Breast epithelium (tissue), 4 donors: ENCODE measurements around the gene OS9. TPM values are rescaled to one million over a fixed set of nuclear protein-coding genes. Genes with fewer than 3 reads are reported as not detected.

Experiments used
- DNase-seq, 2 donors: peaks; one replicate each; pipeline ENCODE4 v3.0.0-alpha.2; 2019; ENCODE audit warnings: low spot score in 2 of 2
- H3K27ac ChIP-seq, 2 donors: fragments of 200-600 bp; sonication (generic) in 1 of 2; one replicate each; pipeline ENCODE4 v1.5.1; 2016 to 2019; ENCODE audit warnings: mild to moderate bottlenecking in 1 of 2
- H3K27me3 ChIP-seq, 2 donors: fragments of 200-600 bp; sonication (generic) in 1 of 2; one replicate each; pipeline versions ENCODE4 v1.5.1 to v1.6.0; 2017 to 2019; ENCODE audit warnings: control low read depth in 1 of 2, mild to moderate bottlenecking in 1 of 2
- H3K36me3 ChIP-seq: fragments of 200-600 bp; one replicate; pipeline ENCODE4 v1.5.1; 2019
- H3K4me1 ChIP-seq, 2 donors: fragments of 200-600 bp; sonication (generic); one replicate each; pipeline ENCODE4 v1.5.1; 2016 to 2019; ENCODE audit warnings: control low read depth in 1 of 2
- H3K4me3 ChIP-seq, 3 donors: fragments of 200-600 bp; sonication (generic); 1 replicate in 2 of 3; 2 replicates in 1 of 3; pipeline ENCODE4 v1.5.1; 2016 to 2019; ENCODE audit warnings: mild to moderate bottlenecking in 3 of 3, moderate library complexity in 2 of 3
- H3K9me3 ChIP-seq, 2 donors: fragments of 200-600 bp; sonication (generic) in 1 of 2; one replicate each; pipeline ENCODE4 v1.5.1; 2016 to 2019; ENCODE audit warnings: control low read depth in 1 of 2
- CTCF ChIP-seq, 3 donors: fragments of 450-650 bp; IDR thresholded peaks; one replicate each; pipeline ENCODE4 v1.5.1; 2016 to 2017; ENCODE audit warnings: antibody characterized with exemption in 3 of 3, mild to moderate bottlenecking in 3 of 3, moderate library complexity in 3 of 3
- POLR2A ChIP-seq: fragments of 450-650 bp; IDR thresholded peaks from one replicate; pipeline ENCODE4 v1.6.1; 2016; ENCODE audit warnings: antibody characterized with exemption, mild to moderate bottlenecking, moderate library complexity
- POLR2AphosphoS5 ChIP-seq, 3 donors: sonication (generic); formaldehyde crosslinking; IDR thresholded peaks; one replicate each; pipeline ENCODE4 v1.6.1; 2017; ENCODE audit warnings: antibody characterized with exemption in 3 of 3
- intact Hi-C: fragments of 100-400 bp; cut with DNase I; formaldehyde crosslinking; loops from one replicate; pipeline ENCODE4 v1.15.1; 2023; ENCODE audit warnings: low total_unique reads
- total RNA-seq, 3 donors: library from RNA; depleted of rRNA; stranded (reverse); fragments of >200 nt; gene quantifications; one replicate each; pipeline ENCODE4 v1.1.0, GENCODE V29; 2016

OS9 gene
- total RNA-seq, 3 donors from 2014 or later = 184 to 431 (median 213) TPM

GRCh38 chr12:57741844-57742738 lies 48.2 kb downstream of the OS9 start:
- Histone ChIP-seq H3K4me3 (peak overlapping the region in 2 of 3 donors; percentile 15 to 40), H3K27me3 (peaks cover 15 to 24% of the 10 kb centered on the region in 2 donors)
- intact Hi-C loops = no loop called here

GRCh38 chr12:57743769-57744168 lies 49.8 kb downstream of the OS9 start:
- no peak for DNase-seq
- H3K36me3 ChIP-seq = no peaks in the 10 kb centered on the region
- no peaks in the 10 kb centered on the region for H3K9me3 ChIP-seq
- peak overlapping the region in 1 of 3 donors; percentile 87 for H3K4me3 ChIP-seq
- peak overlapping the region in 1 of 2 donors; percentile 100 for H3K27ac ChIP-seq
- intact Hi-C loops = no loop called here
- H3K27me3 ChIP-seq = peaks cover 4 to 7% of the 10 kb centered on the region in 2 donors
- peaks cover 0 to 8% of the 10 kb centered on the region in 2 donors for H3K4me1 ChIP-seq
- TF ChIP-seq POLR2A (no peak), POLR2AphosphoS5 (IDR thresholded peaks at IDR 0.05) (no peak), CTCF (IDR thresholded peaks at IDR 0.05) (no peak)

More at GRCh38 chr12:57741844-57742738, 48.2 kb downstream of the OS9 start:
- H3K36me3 ChIP-seq = no peaks in the 10 kb centered on the region
- DNase-seq = no peak
- no peak for TF ChIP-seq POLR2A
- TF ChIP-seq CTCF (IDR thresholded peaks at IDR 0.05) = no peak
- TF ChIP-seq POLR2AphosphoS5 (IDR thresholded peaks at IDR 0.05) = no peak
- no peaks in the 10 kb centered on the region for H3K9me3 ChIP-seq
- no peak overlapping the region for H3K27ac ChIP-seq
- H3K4me1 ChIP-seq = peaks cover 5 to 13% of the 10 kb centered on the region in 2 donors

- Histone ChIP-seq H3K4me3 (peak overlapping the region; percentile 86 to 87 (median 87)), H3K27me3 (peaks cover 0 to 3% of the 10 kb centered on the region in 2 donors), H3K9me3 (no peaks in the 10 kb centered on the region), H3K4me1 (peaks cover 0 to 8% of the 10 kb centered on the region in 2 donors), H3K27ac (peak overlapping the region; percentile 99 to 100), H3K36me3 (no peaks in the 10 kb centered on the region)
- peak; percentile 66 to 77 for DNase-seq
- intact Hi-C loops = no loop called here
- TF ChIP-seq POLR2AphosphoS5 (IDR thresholded peaks at IDR 0.05) = peak in 2 of 3 donors; percentile 38 to 50
- TF ChIP-seq CTCF (IDR thresholded peaks at IDR 0.05) = no peak
Measured at GRCh38 chr12:57744194-57744776, 50.4 kb downstream of the OS9 start.

- DNase-seq = peak; percentile 98
- peaks cover 0 to 8% of the 10 kb centered on the region in 2 donors for H3K4me1 ChIP-seq
- H3K36me3 ChIP-seq = no peaks in the 10 kb centered on the region
- peak within 1 kb of the TSS; percentile 86 to 87 (median 87) for H3K4me3 ChIP-seq
- H3K27ac ChIP-seq = peak within 1 kb of the TSS; percentile 99 to 100
- no peaks in the 10 kb centered on the region for H3K27me3 ChIP-seq
- H3K9me3 ChIP-seq = no peaks in the 10 kb centered on the region
- TF ChIP-seq CTCF (IDR thresholded peaks at IDR 0.05) (peak; percentile 13 to 32 (median 23)), POLR2AphosphoS5 (IDR thresholded peaks at IDR 0.05) (peak; percentile 42 to 77 (median 69)), POLR2A (no peak)
- intact Hi-C loops = no loop called here
Measured at GRCh38 chr12:57744777-57745484, 51.0 kb downstream of the OS9 start, which contains the start of gene TSPAN31. Gene TSPAN31, plus strand, starts transcription at chr12:57745039. Its CDS starts 116 bp downstream, at chr12:57745155.
